CD4-positive, alpha-beta T cell treated with Interleukin-10 for 1 hour (primary cell): Measurements from ENCODE around the gene XCR1.
"Not testable (repeated sequence)": the region's sequence is repeated elsewhere in the genome, so short reads cannot be mapped to it uniquely, and the experiment has no call there.

Source experiments
- DNase-seq: peaks from one replicate; pipeline ENCODE4 v3.0.0-alpha.2; 2020

The XCR1 gene

GRCh38 chr3:46038071-46038470, 10.8 kb upstream of the XCR1 start:
- not testable (repeated sequence) for DNase-seq

GRCh38 chr3:46036191-46036590, 8.9 kb upstream of the XCR1 start:
- no peak for DNase-seq

DNA sequence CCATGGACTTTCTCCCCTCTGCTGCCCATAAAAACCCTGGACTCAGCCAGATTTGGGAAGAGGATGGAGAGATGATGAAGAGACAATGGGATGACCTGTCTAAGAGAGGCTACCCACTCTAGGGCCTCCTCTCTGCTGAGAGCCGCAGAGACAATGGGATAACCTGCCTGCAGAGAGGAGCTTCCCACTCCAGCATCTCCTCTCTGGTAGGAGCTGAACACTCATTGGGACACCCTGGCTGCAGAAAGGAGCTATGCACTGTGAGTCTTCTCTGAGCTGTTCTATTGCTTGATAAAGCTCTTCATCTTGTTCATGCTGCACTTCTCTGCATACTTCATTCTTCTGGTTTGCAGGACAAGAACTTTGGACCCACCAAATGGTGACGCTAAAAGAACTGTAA, 4.5 kb upstream of the XCR1 start:
- no peak for DNase-seq

GRCh38 chr3:46031269-46031668, 4.0 kb upstream of the XCR1 start:
- DNase-seq = no peak

DNA sequence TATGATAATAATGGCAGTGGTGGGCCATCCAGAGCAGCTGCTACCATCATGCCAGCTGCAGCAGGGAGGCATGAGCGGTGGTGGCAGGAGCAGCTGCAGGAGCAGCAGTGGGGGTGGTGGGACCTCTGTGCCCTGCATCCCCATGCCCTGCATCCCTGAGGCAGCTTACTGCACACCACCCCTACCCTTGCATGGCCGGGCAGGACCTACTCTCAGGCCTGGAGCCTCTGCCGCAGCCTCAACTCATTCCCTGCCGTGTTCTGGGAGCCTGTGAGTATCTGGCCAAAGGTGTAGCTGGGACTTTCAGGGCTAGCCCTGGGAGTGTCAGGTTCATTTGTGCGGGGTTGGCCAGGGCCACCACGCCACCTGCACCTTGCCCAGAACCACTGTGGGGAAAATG, 3.3 kb upstream of the XCR1 start:
- no peak for DNase-seq

DNA sequence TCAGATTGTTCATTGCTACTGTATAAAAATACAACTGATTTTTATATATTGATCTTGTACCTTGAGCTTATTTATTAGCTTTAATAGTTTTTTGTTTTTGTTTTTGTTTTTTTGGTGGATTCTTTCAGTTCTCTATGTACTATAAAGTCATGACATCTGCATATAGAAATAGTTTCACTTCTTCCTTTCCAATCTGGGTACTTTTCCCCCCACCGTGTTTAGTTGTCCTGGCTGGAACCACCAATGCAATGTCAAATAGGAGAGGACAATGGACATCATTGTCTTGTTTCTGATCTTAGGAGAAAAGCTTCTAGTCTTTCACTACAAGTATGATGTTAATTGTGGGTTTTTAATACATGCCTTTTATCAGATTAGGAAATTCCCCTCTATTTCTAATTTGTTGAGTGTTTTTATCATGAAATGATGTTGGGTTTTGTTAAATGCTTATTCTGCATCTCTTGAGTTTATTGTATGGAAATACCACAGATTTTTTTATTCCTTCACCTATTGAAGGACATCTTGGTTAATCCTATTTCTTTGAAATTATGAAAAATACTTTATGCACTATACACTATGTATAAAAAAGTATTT, 2.8 kb upstream of the XCR1 start:
- no peak for DNase-seq

DNA sequence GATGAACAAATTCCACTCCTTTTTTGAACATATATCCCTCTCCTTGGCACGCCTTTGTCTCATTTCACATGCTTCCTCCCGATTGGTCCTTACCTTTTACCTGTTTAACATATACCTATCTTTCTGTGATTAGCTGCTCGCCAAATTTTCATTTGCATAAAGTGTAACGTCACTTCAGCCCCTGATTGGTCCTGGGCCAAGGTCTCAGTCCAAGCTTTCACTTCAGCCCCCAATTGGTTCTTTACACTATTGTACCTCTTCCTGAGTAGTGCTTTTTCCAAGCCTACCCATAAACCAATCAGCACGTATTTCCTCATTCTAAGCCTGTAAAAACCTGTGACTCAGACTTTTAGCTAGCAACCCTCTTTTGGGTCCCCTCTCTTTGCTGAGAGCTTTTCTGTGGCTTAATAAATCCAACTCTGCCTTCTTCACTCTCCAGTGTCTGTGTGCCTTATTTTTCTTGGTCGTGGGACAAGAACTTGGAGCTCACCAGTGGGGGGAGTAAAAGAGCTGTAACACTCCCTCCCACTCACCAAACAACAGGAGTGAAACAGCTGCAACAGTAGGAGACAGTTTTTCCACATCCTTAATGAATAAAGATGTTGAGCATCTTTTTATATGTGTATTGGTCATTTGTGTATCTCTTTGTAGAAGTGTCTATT, 584 bp upstream of the XCR1 start:
- no peak for DNase-seq

DNA sequence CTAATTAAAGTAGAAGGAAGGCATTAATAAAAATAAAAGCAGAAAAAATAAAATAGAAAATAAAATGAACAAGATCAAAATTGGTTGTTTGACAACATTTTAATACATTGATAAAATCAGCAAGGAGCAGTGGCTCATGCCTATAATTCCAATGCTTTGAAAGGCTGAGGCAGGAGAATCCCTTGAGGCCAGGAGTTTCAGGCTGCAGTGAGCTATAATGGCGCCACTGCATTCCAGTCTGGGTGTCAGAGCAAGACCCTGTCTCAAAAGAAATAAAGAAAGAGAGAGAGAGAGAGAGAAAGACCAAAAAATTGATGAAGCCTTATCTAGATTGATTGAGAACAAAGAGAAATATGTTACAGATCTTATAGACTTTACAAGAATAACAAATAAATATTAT, 2.1 kb downstream of the XCR1 start:
- no peak for DNase-seq

DNA sequence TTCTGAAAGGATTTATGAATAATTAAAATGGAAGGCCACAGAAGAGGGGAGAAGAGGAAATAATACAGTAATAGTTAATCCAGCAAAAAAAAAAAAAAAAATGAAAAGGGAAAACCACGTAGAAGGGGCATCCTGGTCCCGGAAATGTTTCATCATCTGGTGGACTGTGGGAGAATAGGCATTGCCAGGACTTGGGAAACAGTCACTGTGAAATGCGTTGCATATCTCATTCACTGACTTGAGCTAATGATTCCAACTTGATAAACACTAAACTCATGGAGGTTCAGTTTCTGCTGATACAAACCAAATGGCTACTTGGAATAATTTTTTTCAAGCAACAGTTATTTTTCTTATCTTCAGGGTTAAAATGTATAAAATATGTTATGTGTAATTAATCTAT, 3.2 kb downstream of the XCR1 start:
- no peak for DNase-seq

- DNase-seq = no peak
Measured at GRCh38 chr3:46022909-46023785, 4.1 kb downstream of the XCR1 start.

DNA sequence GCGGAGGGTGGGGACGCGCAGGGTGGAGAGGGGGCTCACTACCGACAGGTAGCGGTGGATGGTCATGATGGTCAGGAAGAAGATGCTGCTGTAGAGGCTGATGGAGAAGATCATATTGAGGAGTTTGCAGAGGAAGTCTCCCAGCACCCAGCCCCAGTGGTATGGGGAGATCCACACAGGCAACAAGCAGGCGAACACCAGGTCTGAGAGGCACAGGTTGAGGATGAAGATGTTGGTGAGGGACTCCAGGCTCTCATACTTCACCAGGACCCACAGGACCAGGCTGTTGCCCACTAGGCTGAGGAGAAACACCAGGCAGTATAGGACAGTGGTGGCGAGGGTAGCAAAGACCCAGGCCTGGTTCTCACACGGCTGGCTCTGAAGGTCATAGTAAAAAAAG, 5.8 kb downstream of the XCR1 start:
- DNase-seq = no peak

GRCh38 chr3:46020766-46021510, 6.3 kb downstream of the XCR1 start:
- no peak for DNase-seq

DNA sequence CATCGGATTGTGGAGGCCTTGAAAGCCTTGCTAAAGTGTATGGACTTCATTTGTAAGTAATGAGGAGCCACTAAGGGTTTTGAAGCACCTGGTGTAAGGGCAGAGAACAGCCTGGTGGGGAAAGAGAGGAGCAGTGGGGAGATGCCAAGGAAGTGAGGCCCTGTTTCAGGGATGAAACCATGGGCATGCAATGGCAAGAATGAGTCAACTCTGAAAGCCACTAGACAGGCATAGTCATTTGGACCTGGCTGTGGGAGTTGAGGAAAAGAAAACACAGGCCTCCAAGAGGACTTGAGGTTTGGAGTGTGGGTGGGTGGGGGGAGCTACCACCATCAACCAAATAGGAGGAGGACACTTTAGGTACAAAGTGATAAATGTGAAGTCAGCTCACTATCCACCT, 7.6 kb downstream of the XCR1 start:
- no peak for DNase-seq

DNA sequence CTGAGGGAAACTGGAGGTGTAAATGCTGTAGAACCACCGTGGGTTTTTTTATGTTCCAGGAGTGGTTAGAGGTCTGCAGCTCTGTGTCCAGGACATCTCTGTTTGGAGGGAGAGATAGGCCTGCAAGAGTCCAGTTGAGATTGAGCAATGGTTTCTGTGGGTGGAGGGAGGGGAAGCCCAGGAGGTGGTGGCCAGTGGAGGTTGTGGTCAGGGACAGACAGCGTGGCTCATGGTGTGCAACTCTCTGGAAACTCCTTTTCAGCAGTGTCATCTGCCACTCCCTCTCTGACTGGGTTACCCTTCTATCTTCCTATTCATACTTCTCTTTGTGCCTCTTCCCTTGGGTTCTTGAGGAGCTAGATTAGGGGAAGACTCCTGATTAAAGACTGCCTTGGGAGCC, 9.6 kb downstream of the XCR1 start:
- DNase-seq = no peak

DNA sequence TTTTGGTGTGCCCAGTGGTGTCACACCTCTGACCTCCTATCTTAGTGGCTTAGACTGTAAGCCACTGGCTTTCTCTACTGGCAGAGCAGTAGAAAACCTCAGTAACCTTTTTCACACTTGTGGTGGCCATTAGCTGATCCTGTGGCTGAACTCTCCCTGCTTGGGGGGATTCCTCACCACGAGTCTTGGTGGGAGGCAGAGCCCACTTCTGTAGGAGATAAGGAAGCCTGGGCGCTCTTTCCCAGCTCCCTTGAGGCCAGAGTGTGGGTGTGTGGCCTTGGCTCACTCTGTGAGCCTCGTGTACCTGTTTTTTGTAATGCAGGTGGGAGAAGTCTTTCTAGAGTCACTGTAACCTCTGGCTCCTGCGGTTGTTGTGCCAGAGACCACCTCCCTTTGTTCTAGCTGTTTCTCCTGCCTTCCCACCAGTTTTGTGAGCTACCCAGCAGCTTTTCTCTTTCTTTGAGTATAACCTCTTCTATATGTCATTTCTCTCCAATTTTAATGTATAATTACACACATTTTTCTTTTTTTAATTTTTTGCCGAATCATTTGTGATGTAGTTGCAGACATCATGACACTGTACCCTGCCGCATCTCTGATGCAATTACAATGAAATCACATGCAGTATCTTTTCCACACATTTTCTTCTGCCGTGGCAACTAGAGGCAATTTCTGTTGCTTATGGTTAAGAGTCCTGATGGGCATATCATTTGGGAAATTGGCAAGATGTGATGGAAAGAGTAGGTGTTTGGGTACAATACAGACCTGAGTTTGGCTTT, 13.8 kb downstream of the XCR1 start:
- DNase-seq = no peak

GRCh38 chr3:46012246-46012645, 15.0 kb downstream of the XCR1 start:
- no peak for DNase-seq

GRCh38 chr3:46010519-46011113, 16.7 kb downstream of the XCR1 start:
- no peak for DNase-seq

GRCh38 chr3:46008058-46008457, 19.2 kb downstream of the XCR1 start:
- no peak for DNase-seq

DNA sequence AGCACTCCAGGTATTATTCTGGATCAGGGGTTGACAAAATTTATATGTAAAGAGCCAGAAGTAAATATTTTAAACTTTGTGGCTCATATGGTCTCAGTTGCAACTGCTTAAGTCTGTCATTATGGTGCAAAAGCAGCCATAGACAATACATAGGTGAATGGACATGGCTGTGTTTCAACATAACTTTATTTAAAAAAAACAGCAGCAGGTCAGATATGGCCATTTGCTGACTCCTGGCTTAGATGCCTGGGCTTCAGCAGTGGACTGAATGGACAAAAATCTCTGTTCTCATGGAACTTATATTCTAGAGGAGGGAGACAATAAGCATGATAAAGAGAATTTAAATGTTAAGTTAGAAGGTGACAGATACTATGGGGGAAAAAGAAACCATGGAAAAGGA, 20.0 kb downstream of the XCR1 start:
- no peak for DNase-seq

- no peak for DNase-seq
Measured at GRCh38 chr3:46006238-46007032, 20.8 kb downstream of the XCR1 start.

DNA sequence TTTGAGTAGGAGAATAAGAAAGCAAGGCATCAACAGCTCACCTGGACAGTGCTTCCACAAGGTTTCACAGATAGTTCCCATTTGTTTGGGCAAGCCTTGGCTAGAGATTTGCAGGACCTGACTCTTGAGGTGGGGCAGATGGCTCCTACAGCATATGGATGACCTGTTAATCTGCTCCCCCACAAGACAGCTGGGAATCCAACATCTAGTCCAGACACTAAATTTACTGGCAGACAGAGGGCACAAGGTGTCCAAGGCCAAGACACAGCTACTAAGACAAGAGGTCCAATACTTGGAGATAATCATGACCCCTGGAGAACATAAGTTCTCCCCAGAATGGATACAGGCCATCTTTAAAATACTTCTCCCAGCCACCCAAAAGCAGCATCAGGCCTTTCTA, 23.6 kb downstream of the XCR1 start:
- DNase-seq = not testable (repeated sequence)
